GM21786 (cell line): ENCODE data around the gene HIGD1B.

Experiments used
- ATAC-seq: cut with Tn5 transposase; IDR thresholded peaks from one replicate; pipeline ENCODE4 v1.9.1; 2021; ENCODE audit not compliant: unreplicated experiment

Gene HIGD1B

GRCh38 chr17:44878627-44879221, 31.0 kb downstream of the HIGD1B start:
- ATAC-seq: no peak

- ATAC-seq: no peak
These were observed 31.7 kb downstream of the HIGD1B start for GRCh38 chr17:44879376-44879775.

- ATAC-seq: no peak
These were observed 32.4 kb downstream of the HIGD1B start for GRCh38 chr17:44880062-44880461.

GRCh38 chr17:44881145-44881544, 33.5 kb downstream of the HIGD1B start:
- no peak for ATAC-seq

GRCh38 chr17:44884941-44885340, 37.3 kb downstream of the HIGD1B start:
- no peak for ATAC-seq

- ATAC-seq: no peak
These were observed 39.3 kb downstream of the HIGD1B start for GRCh38 chr17:44887016-44887415.

GRCh38 chr17:44887971-44888954, 40.6 kb downstream of the HIGD1B start:
- no peak for ATAC-seq

GRCh38 chr17:44889003-44889402, 41.3 kb downstream of the HIGD1B start:
- ATAC-seq: no peak

- ATAC-seq: no peak
These were observed 44.6 kb downstream of the HIGD1B start for GRCh38 chr17:44892250-44892649.

GRCh38 chr17:44894642-44895041, 47.0 kb downstream of the HIGD1B start:
- no peak for ATAC-seq

GRCh38 chr17:44898768-44899073, 51.0 kb downstream of the HIGD1B start:
- ATAC-seq: no peak

- ATAC-seq: peak; percentile 73
These were observed 51.5 kb downstream of the HIGD1B start, which contains the start of gene EFTUD2 for GRCh38 chr17:44899074-44899782. Gene EFTUD2 (minus strand): TSS chr17:44899445. CDS start chr17:44894521, 4,924 bp downstream.
